GM18873 (cell line): Measurements from ENCODE around the gene LDB3.

Experiments
- ATAC-seq: cut with Tn5 transposase; IDR thresholded peaks from one replicate; pipeline ENCODE4 v1.9.1; 2021; ENCODE audit warnings: mild to moderate bottlenecking, moderate library complexity, moderate number of reproducible peaks; ENCODE audit not compliant: unreplicated experiment, low FRiP score

The LDB3 gene

GRCh38 chr10:86651021-86651471, 17.3 kb upstream of the LDB3 start:
- ATAC-seq = no peak

GRCh38 chr10:86651631-86652331, 16.5 kb upstream of the LDB3 start:
- ATAC-seq = no peak

- no peak for ATAC-seq
Measured at GRCh38 chr10:86652361-86653202, 15.7 kb upstream of the LDB3 start.

- no peak for ATAC-seq
Measured at GRCh38 chr10:86653379-86653778, 14.9 kb upstream of the LDB3 start.

- no peak for ATAC-seq
Measured at GRCh38 chr10:86653987-86654386, 14.3 kb upstream of the LDB3 start.

GRCh38 chr10:86654411-86655172, 13.7 kb upstream of the LDB3 start, which contains the start of gene OPN4:
Gene OPN4 (plus strand): TSS chr10:86654547. CDS start chr10:86654784, 237 bp downstream.
- ATAC-seq = no peak

- ATAC-seq = no peak
Measured at GRCh38 chr10:86655173-86655540, 13.2 kb upstream of the LDB3 start.

GRCh38 chr10:86655596-86655995, 12.7 kb upstream of the LDB3 start:
- no peak for ATAC-seq

GRCh38 chr10:86657011-86657395, 11.3 kb upstream of the LDB3 start:
- no peak for ATAC-seq

- ATAC-seq = no peak
Measured at GRCh38 chr10:86657396-86658011, 10.8 kb upstream of the LDB3 start.

GRCh38 chr10:86658261-86658741, 10.0 kb upstream of the LDB3 start:
- ATAC-seq = no peak

- no peak for ATAC-seq
Measured at GRCh38 chr10:86658751-86659150, 9.6 kb upstream of the LDB3 start.

GRCh38 chr10:86659161-86659691, 9.1 kb upstream of the LDB3 start:
- ATAC-seq = no peak

GRCh38 chr10:86659721-86660453, 8.4 kb upstream of the LDB3 start:
- no peak for ATAC-seq

- ATAC-seq = no peak
Measured at GRCh38 chr10:86661161-86662025, 6.9 kb upstream of the LDB3 start.

- no peak for ATAC-seq
Measured at GRCh38 chr10:86662186-86663045, 5.9 kb upstream of the LDB3 start.

- ATAC-seq = no peak
Measured at GRCh38 chr10:86663046-86663345, 5.3 kb upstream of the LDB3 start.
